Activated T-helper 1 cell treated with Interleukin-2 at 50 U/mL for 16 hours (primary cell): ENCODE results near the gene POTEF.
"Not testable (repeated sequence)": the region's sequence is repeated elsewhere in the genome, so short reads cannot be mapped to it uniquely, and the experiment has no call there.

Experiments used
- DNase-seq: peaks from one replicate; pipeline ENCODE4 v3.0.0-alpha.2; 2020; ENCODE audit warnings: low read depth

POTEF gene

GRCh38 chr2:130152816-130153595 lies 24.0 kb upstream of the POTEF start:
- DNase-seq, result no peak

GRCh38 chr2:130152136-130152815 lies 23.3 kb upstream of the POTEF start:
- DNase-seq, result not testable (repeated sequence)

- DNase-seq, result not testable (repeated sequence)
These were observed 22.1 kb upstream of the POTEF start for GRCh38 chr2:130151145-130151512.

- no peak for DNase-seq
These were observed 21.4 kb upstream of the POTEF start for GRCh38 chr2:130150181-130151144.

GRCh38 chr2:130148515-130148914 lies 19.5 kb upstream of the POTEF start:
- not testable (repeated sequence) for DNase-seq

- DNase-seq, result peak; percentile 33
These were observed 16.0 kb upstream of the POTEF start, which contains the start of gene CCDC74B for GRCh38 chr2:130145006-130145414. CCDC74B (minus strand) TSS chr2:130145112; CDS start chr2:130144996, 116 bp downstream.

- not testable (repeated sequence) for DNase-seq
These were observed 14.4 kb upstream of the POTEF start for GRCh38 chr2:130143266-130144039.

- not testable (repeated sequence) for DNase-seq
These were observed 13.6 kb upstream of the POTEF start for GRCh38 chr2:130142396-130143265.

- not testable (repeated sequence) for DNase-seq
These were observed 12.8 kb upstream of the POTEF start for GRCh38 chr2:130141645-130142370.

GRCh38 chr2:130141002-130141401 lies 12.0 kb upstream of the POTEF start:
- DNase-seq, result not testable (repeated sequence)

GRCh38 chr2:130140516-130140915 lies 11.5 kb upstream of the POTEF start:
- not testable (repeated sequence) for DNase-seq

GRCh38 chr2:130139331-130140280 lies 10.6 kb upstream of the POTEF start:
- not testable (repeated sequence) for DNase-seq

- not testable (repeated sequence) for DNase-seq
These were observed 9.8 kb upstream of the POTEF start for GRCh38 chr2:130138841-130139251.

- DNase-seq, result not testable (repeated sequence)
These were observed 9.3 kb upstream of the POTEF start for GRCh38 chr2:130138326-130138725.

- DNase-seq, result not testable (repeated sequence)
These were observed 8.1 kb upstream of the POTEF start for GRCh38 chr2:130137118-130137517.

GRCh38 chr2:130136546-130136945 lies 7.5 kb upstream of the POTEF start:
- DNase-seq, result not testable (repeated sequence)

- no peak for DNase-seq
These were observed 6.9 kb upstream of the POTEF start for GRCh38 chr2:130135692-130136541.
